ENCODE results near the gene REEP1.

DNA sequence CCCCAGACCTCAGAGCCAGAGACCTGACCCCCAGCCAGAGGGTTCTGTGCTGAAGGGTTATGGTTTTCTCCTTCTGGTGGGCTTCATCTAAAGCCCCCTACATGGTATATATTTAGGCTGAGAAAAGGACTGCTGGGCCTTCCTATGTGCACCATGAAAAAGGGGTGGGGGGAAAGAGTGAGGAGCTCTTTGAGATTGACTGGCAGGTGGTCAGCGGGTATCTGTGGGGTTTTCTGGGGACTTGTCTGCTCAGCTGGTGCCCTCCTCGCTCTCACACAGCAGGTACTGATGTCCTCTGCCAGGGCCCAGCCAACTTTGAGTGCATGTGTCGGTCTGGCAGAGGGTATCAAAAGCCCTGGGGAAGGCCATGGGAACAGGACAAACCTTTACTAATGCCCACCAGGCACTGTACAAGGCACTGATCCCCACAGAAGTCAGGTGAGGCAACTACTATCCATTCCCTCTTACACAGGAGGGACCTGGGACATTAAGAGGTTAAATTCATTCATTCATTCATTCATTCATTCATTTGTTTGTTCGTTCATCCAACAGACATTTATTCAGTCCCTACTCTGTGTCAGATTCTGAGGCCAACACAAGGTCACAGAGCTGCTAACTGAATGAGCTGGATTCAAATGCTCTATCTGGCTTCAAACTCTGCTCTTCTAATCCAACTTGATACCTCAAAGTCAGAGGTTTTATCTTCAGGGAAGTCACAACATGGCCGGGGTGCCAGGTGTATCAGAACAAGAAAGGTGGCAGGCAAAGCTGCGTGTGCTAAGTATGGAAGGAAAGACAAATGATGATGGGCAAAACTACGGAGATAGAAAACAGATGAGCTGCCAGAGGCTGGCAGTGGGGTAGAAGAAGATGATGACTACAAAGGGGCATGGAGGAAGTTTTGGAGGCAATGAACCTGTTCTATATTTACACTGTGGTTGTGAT is 44.6 kb downstream of the REEP1 start:
- TF ChIP-seq, protein P1, sequence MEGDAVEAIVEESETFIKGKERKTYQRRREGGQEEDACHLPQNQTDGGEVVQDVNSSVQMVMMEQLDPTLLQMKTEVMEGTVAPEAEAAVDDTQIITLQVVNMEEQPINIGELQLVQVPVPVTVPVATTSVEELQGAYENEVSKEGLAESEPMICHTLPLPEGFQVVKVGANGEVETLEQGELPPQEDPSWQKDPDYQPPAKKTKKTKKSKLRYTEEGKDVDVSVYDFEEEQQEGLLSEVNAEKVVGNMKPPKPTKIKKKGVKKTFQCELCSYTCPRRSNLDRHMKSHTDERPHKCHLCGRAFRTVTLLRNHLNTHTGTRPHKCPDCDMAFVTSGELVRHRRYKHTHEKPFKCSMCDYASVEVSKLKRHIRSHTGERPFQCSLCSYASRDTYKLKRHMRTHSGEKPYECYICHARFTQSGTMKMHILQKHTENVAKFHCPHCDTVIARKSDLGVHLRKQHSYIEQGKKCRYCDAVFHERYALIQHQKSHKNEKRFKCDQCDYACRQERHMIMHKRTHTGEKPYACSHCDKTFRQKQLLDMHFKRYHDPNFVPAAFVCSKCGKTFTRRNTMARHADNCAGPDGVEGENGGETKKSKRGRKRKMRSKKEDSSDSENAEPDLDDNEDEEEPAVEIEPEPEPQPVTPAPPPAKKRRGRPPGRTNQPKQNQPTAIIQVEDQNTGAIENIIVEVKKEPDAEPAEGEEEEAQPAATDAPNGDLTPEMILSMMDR (conservative IDR thresholded peaks at IDR 0.05; ENCODE audit: low read depth, low read length) = no peak
- TF ChIP-seq EZH2 (IDR thresholded peaks at IDR 0.05; ENCODE audit: borderline replicate concordance, low read depth, low read length, poor library complexity, severe bottlenecking) = no peak
